PC-3 (cell line): Measurements from ENCODE around the gene MYO5B. TPM values are rescaled to one million over a fixed set of nuclear protein-coding genes. Genes with fewer than 3 reads are reported as not detected.
A peak's percentile ranks its signal among the peaks of the same experiment; 100 is the strongest.

Experiments used
- ATAC-seq: fragments of 200-7000 bp; cut with Tn5 transposase; 2 replicates; pipeline ENCODE4 v1.9.1; 2020; ENCODE audit warnings: mild to moderate bottlenecking, moderate library complexity
- BruUV-seq: library from RNA; stranded (reverse); fragments of 400-500 nt; replicated peaks from 2 replicates; lab custom pipeline; 2021; lab: Mats Ljungman, UMichigan
- CTCF ChIA-PET: fragments of 300-600 bp; sonication (Branson Sonifier 250); formaldehyde crosslinking; loops from one replicate; lab custom pipeline; 2022; ENCODE audit warnings: antibody characterized with exemption; lab: Charles Lee
- POLR2A ChIA-PET: fragments of 300-600 bp; sonication (Branson Sonifier 250); formaldehyde crosslinking; loops from one replicate; lab custom pipeline; 2022; ENCODE audit warnings: antibody characterized with exemption; ENCODE audit not compliant: unreplicated experiment; lab: Charles Lee
- DNase-seq: peaks from one replicate; pipeline ENCODE4 v3.0.0-alpha.2; 2015
- H2AFZ ChIP-seq: fragments of 300-600 bp; sonication (generic); 2 replicates; pipeline ENCODE4 v1.6.0; 2016; ENCODE audit warnings: antibody characterized with exemption, low read length
- H3F3A ChIP-seq: fragments of 300-600 bp; sonication (generic); one replicate; pipeline ENCODE4 v1.6.0; 2017; ENCODE audit warnings: antibody characterized with exemption, low read length, control low read depth, mild to moderate bottlenecking; ENCODE audit not compliant: unreplicated experiment
- H3K27ac ChIP-seq: fragments of 300-600 bp; sonication (generic); 2 replicates; pipeline ENCODE4 v1.5.1; 2016; ENCODE audit warnings: mild to moderate bottlenecking, low read length
- H3K27me3 ChIP-seq: fragments of 300-600 bp; sonication (generic); 2 replicates; pipeline ENCODE4 v1.6.1; 2016; ENCODE audit warnings: low read length, mixed read lengths
- H3K36me3 ChIP-seq: fragments of 300-600 bp; sonication (generic); 2 replicates; pipeline ENCODE4 v1.6.1; 2016; ENCODE audit warnings: low read depth, mixed run types, low read length, mixed read lengths
- H3K4me1 ChIP-seq: fragments of 300-600 bp; sonication (generic); 2 replicates; pipeline ENCODE4 v1.5.1; 2016; ENCODE audit warnings: low read length; ENCODE audit not compliant: insufficient read depth
- H3K4me2 ChIP-seq: fragments of 300-600 bp; sonication (generic); 2 replicates; pipeline ENCODE4 v1.6.0; 2016; ENCODE audit warnings: low read length
- H3K4me3 ChIP-seq: fragments of 300-600 bp; sonication (generic); 2 replicates; pipeline ENCODE4 v1.5.1; 2016; ENCODE audit warnings: mild to moderate bottlenecking, low read length, mixed read lengths
- H3K79me2 ChIP-seq: fragments of 300-600 bp; sonication (generic); 2 replicates; pipeline ENCODE4 v1.6.1; 2017; ENCODE audit warnings: low read length, mixed read lengths
- H3K9ac ChIP-seq: fragments of 300-600 bp; sonication (generic); 2 replicates; pipeline ENCODE4 v1.6.0; 2016; ENCODE audit warnings: mild to moderate bottlenecking, low read length
- H3K9me2 ChIP-seq: fragments of 300-600 bp; sonication (generic); replicated peaks from 2 replicates; pipeline ENCODE4 v1.6.1; 2016; ENCODE audit warnings: mixed run types, low read length, mixed read lengths
- H3K9me3 ChIP-seq: fragments of 300-600 bp; sonication (generic); 2 replicates; pipeline ENCODE4 v1.6.1; 2016; ENCODE audit warnings: low read length, mixed read lengths
- H4K20me1 ChIP-seq: fragments of 300-600 bp; sonication (generic); 2 replicates; pipeline ENCODE4 v1.6.1; 2016; ENCODE audit warnings: low read length, mixed read lengths
- EZH2 ChIP-seq: fragments of 300-600 bp; sonication (generic); IDR thresholded peaks from one replicate; pipeline ENCODE4 v1.6.1; 2017; ENCODE audit warnings: antibody characterized with exemption, mild to moderate bottlenecking, low read length; ENCODE audit not compliant: unreplicated experiment
- EZH2phosphoT487 ChIP-seq: fragments of 300-600 bp; sonication (generic); IDR thresholded peaks from 2 replicates; pipeline ENCODE4 v1.6.1; 2018; ENCODE audit warnings: mild to moderate bottlenecking, antibody characterized with exemption, low read length, borderline replicate concordance
- intact Hi-C: fragments of 100-400 bp; cut with micrococcal nuclease; formaldehyde crosslinking; loops from 2 replicates; pipeline ENCODE4 v1.9.0; 2023
- total RNA-seq: library from RNA; depleted of rRNA; stranded (reverse); fragments of >200 nt; gene quantifications from 2 replicates; pipeline ENCODE4 v1.2.3, GENCODE V29; 2014
- TF ChIP-seq, protein P1 (sequence below): fragments of 300-600 bp; sonication (generic); conservative IDR thresholded peaks from 2 replicates; pipeline ENCODE4 v1.5.1; 2017; ENCODE audit warnings: antibody characterized with exemption, low read depth, mild to moderate bottlenecking, low read length

Gene MYO5B
- total RNA-seq, 1 experiment from 2014 or later: 10.7 TPM

DNA sequence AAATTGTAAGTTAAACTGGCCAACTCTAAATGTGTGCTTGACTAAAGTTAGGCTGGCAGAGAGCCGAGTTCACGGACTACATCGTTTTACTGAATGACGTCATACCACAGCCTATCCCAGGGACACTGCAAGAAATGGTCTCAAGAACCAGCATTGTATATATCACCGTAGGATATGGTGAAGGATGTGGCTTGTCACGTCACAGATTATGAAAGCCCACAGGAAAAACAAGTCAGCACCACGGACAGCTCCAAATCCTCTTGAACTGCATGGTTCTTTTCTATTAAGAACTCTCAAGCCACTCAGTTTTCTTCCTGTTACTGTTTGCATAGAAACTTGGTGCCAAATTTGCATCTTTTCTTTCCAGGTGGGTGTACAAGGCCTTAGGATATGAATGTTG is 296.5 kb downstream of the MYO5B start:
- H3K36me3 ChIP-seq: no peaks in the 10 kb centered on the region
- H3K9ac ChIP-seq: no peak overlapping the region
- H3K9me3 ChIP-seq: no peaks in the 10 kb centered on the region
- no peaks in the 10 kb centered on the region for H3K27me3 ChIP-seq
- POLR2A ChIA-PET: no interaction called here
- TF ChIP-seq, protein P1, sequence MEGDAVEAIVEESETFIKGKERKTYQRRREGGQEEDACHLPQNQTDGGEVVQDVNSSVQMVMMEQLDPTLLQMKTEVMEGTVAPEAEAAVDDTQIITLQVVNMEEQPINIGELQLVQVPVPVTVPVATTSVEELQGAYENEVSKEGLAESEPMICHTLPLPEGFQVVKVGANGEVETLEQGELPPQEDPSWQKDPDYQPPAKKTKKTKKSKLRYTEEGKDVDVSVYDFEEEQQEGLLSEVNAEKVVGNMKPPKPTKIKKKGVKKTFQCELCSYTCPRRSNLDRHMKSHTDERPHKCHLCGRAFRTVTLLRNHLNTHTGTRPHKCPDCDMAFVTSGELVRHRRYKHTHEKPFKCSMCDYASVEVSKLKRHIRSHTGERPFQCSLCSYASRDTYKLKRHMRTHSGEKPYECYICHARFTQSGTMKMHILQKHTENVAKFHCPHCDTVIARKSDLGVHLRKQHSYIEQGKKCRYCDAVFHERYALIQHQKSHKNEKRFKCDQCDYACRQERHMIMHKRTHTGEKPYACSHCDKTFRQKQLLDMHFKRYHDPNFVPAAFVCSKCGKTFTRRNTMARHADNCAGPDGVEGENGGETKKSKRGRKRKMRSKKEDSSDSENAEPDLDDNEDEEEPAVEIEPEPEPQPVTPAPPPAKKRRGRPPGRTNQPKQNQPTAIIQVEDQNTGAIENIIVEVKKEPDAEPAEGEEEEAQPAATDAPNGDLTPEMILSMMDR: no peak
- TF ChIP-seq EZH2phosphoT487 (no peak), EZH2 (no peak)
- no peak overlapping the region for H3K4me2 ChIP-seq
- peak; percentile 59 for DNase-seq
- no TSS peak for BruUV-seq
- ATAC-seq: no peak
- no peak overlapping the region for H3K4me3 ChIP-seq
- peaks cover 2% of the 10 kb centered on the region for H3K4me1 ChIP-seq
- no peaks in the 10 kb centered on the region for H3F3A ChIP-seq
- H3K79me2 ChIP-seq: no peaks in the 10 kb centered on the region
- H2AFZ ChIP-seq: no peak overlapping the region
- no peak overlapping the region for H3K27ac ChIP-seq
- no peaks in the 10 kb centered on the region for H4K20me1 ChIP-seq
- H3K9me2 ChIP-seq: no peaks in the 10 kb centered on the region
- intact Hi-C loops: no loop called here
- CTCF ChIA-PET: no interaction called here

DNA sequence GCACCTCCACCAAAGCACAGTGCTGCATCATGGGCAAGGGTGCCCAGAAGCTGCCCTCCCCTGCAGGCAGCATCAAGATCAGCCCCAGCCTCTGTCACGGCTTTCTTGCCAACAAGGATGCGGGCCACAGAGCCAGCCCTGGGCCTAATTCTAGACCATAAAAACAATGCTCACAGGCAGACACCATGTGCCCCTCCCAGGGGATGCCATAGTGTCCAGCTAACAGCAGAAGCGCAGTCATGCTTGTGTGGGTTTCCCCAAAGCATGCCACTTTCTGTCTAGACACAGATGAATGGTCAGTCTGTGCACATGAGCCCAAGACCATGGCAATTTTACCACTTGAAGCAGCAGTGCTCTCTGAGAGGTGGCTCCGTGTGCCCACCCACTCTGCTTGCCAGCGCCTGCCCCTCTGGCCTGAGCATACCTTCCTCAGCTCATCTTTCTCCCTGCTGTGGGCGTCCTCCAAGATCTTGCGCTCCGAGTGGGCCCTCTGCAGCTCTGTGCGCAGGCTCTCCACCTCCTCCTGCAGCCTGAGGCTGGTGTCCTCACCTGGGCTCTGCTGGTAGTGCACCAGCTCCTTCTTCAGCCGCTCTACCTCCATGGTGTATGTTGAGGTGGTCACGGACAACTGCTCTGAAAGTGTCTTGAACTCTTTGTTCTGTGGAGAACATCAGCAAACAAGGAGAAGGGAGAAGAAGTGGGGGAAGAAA is 300.3 kb downstream of the MYO5B start:
- Histone ChIP-seq H3K36me3 (no peaks in the 10 kb centered on the region), H4K20me1 (no peaks in the 10 kb centered on the region), H3K27ac (no peak overlapping the region), H3K9me2 (no peaks in the 10 kb centered on the region), H3K9me3 (no peaks in the 10 kb centered on the region), H3K4me3 (no peak overlapping the region), H3K27me3 (no peaks in the 10 kb centered on the region), H3K4me1 (peaks cover 19% of the 10 kb centered on the region), H3K9ac (no peak overlapping the region), H3F3A (no peaks in the 10 kb centered on the region), H2AFZ (no peak overlapping the region), H3K4me2 (no peak overlapping the region), H3K79me2 (no peaks in the 10 kb centered on the region)
- DNase-seq (no peak), ATAC-seq (no peak)
- POLR2A ChIA-PET: no interaction called here
- TF ChIP-seq EZH2phosphoT487 (no peak), EZH2 (no peak)
- TF ChIP-seq, protein P1: no peak
- intact Hi-C loops: no loop called here
- BruUV-seq: no TSS peak
- CTCF ChIA-PET: no interaction called here

DNA sequence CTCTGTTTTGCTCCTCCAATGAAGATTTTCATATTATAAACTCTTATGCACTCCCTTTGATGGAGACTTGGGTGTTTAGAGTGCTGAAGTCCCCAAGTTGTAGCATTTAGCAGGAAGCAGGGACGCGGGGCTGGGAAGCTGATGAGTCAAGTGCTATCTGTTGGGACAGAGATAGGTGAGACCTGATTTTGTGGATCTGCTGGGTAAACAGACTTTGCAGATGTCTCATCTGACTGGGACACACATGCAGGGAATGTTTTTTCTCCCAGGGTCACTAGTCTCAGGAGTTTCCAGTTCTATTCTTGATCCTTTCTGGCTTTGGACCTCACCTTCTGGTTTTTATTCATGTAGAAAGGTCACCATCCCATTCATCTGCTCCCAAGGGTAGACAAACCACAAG is 301.9 kb downstream of the MYO5B start:
- Histone ChIP-seq H2AFZ (no peak overlapping the region), H4K20me1 (no peaks in the 10 kb centered on the region), H3K9me3 (no peaks in the 10 kb centered on the region), H3K9ac (no peak overlapping the region), H3K79me2 (no peaks in the 10 kb centered on the region), H3K4me1 (peaks cover 19% of the 10 kb centered on the region), H3K9me2 (no peaks in the 10 kb centered on the region), H3K4me2 (peak overlapping the region; percentile 57), H3F3A (no peaks in the 10 kb centered on the region), H3K36me3 (no peaks in the 10 kb centered on the region), H3K4me3 (no peak overlapping the region), H3K27ac (peak overlapping the region; percentile 79), H3K27me3 (no peaks in the 10 kb centered on the region)
- peak; percentile 19 for DNase-seq
- ATAC-seq: peak; percentile 47
- POLR2A ChIA-PET: no interaction called here
- intact Hi-C loops: no loop called here
- CTCF ChIA-PET: no interaction called here
- no TSS peak for BruUV-seq
- no peak for TF ChIP-seq EZH2phosphoT487
- TF ChIP-seq, protein P1: no peak
- no peak for TF ChIP-seq EZH2
